Measurements from ENCODE around the gene GRPEL1.

The GRPEL1 gene

DNA sequence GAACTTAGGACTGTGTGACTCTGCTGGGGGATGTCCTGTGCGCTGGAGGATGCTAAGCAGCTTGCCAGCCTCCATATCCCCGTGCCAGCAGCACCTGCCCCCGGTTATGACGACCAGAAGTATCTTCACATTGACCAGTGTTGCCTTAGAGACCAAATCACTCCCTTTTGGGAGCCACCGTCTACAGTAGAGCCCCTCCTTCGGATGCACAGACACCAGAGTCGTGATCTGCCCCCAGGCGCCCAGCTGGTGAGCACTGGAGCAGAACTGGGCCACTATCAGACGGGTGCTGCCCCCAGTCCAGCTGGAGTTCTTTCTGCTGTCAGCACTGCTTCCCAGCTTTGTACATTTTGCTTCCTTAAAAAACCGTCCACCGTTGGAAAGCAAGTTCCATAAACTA lies 54.7 kb downstream of the GRPEL1 start:
- POLR2A ChIA-PET (ENCODE audit: low non-redundant PET) = no interaction called here
- no peak for DNase-seq (ENCODE audit: low spot score)

DNA sequence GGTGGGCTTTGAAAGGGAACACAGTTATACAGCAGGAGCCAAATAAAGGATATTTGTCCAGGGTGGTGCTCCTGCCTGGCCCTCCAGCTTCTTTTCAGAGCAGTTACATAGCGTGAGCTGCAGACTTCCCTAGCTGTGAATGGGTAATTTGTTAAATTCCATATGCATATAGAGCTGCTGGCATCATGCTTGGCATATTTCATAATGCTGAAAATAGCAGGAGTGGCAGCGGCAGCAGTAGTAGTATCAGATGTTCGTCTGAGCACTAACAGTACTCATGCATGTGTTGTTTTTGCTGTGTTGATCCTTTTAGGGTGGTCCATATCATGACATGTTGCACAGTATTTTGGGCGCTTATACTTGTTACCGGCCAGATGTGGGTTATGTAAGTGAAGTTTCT lies 58.3 kb downstream of the GRPEL1 start:
- no peak overlapping the region for H3K27ac ChIP-seq
- TF ChIP-seq, protein P1, sequence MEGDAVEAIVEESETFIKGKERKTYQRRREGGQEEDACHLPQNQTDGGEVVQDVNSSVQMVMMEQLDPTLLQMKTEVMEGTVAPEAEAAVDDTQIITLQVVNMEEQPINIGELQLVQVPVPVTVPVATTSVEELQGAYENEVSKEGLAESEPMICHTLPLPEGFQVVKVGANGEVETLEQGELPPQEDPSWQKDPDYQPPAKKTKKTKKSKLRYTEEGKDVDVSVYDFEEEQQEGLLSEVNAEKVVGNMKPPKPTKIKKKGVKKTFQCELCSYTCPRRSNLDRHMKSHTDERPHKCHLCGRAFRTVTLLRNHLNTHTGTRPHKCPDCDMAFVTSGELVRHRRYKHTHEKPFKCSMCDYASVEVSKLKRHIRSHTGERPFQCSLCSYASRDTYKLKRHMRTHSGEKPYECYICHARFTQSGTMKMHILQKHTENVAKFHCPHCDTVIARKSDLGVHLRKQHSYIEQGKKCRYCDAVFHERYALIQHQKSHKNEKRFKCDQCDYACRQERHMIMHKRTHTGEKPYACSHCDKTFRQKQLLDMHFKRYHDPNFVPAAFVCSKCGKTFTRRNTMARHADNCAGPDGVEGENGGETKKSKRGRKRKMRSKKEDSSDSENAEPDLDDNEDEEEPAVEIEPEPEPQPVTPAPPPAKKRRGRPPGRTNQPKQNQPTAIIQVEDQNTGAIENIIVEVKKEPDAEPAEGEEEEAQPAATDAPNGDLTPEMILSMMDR (conservative IDR thresholded peaks at IDR 0.05; ENCODE audit: low read depth) = no peak
- CTCF ChIA-PET = interaction anchor here (0.7 kb wide), 1 partner anchor 34 kb away, joined by 4 read pairs; the partner anchor contains the start of gene TADA2B
- POLR2A ChIA-PET (ENCODE audit: low non-redundant PET) = no interaction called here
- no peak for DNase-seq (ENCODE audit: low spot score)

More for the DNA sequence above, 54.7 kb downstream of the GRPEL1 start:
- CTCF ChIA-PET = interaction anchor here (0.8 kb wide), 1 partner anchor 82 kb away, joined by 6 read pairs; no protein-coding TSS in a partner anchor
- TF ChIP-seq, protein P1 (conservative IDR thresholded peaks at IDR 0.05; ENCODE audit: low read depth) = no peak
- no peak overlapping the region; the same call in 1 of the 2 replicates for H3K27ac ChIP-seq

Measured in RWPE1 (cell line).